Right lobe of liver (tissue), 6 donors: Measurements from ENCODE around the gene KCNQ1. TPM values are rescaled to one million over a fixed set of nuclear protein-coding genes. Genes with fewer than 3 reads are reported as not detected.

Source experiments
- ATAC-seq, 4 donors: fragments of 200-7000 bp; cut with Tn5 transposase; one replicate each; pipeline ENCODE4 v1.9.1; 2020; ENCODE audit warnings: mild to moderate bottlenecking in 4 of 4, moderate library complexity in 4 of 4
- DNase-seq, 3 donors: peaks; one replicate each; pipeline ENCODE4 v3.0.0-alpha.2; 2020
- H3K27ac ChIP-seq, 3 donors: fragments of 200-600 bp; one replicate each; pipeline ENCODE4 v1.8.0; 2022
- H3K27me3 ChIP-seq, 2 donors: fragments of 200-600 bp; one replicate each; pipeline ENCODE4 v1.8.0; 2022
- H3K36me3 ChIP-seq, 4 donors: fragments of 200-600 bp; sonication (generic) in 1 of 4; one replicate each; pipeline versions ENCODE4 v1.5.1 to v1.8.0; 2017 to 2022; ENCODE audit warnings: control low read depth in 1 of 4
- H3K4me1 ChIP-seq, 4 donors: fragments of 200-600 bp; sonication (generic) in 1 of 4; one replicate each; pipeline versions ENCODE4 v1.5.1 to v1.8.0; 2017 to 2022; ENCODE audit warnings: control low read depth in 1 of 4
- H3K4me3 ChIP-seq, 3 donors: fragments of 200-600 bp; one replicate each; pipeline ENCODE4 v1.8.0; 2022
- H3K9me3 ChIP-seq, 4 donors: fragments of 200-600 bp; sonication (generic) in 1 of 4; one replicate each; pipeline versions ENCODE4 v1.5.1 to v1.8.0; 2017 to 2022; ENCODE audit warnings: control low read depth in 1 of 4
- POLR2A ChIP-seq: fragments of 450-650 bp; IDR thresholded peaks from one replicate; pipeline ENCODE4 v1.6.1; 2017; ENCODE audit warnings: antibody characterized with exemption, mild to moderate bottlenecking
- WGBS: methylation state at CpG from one replicate; pipeline ENCODE4 v1.1.6; 2018; ENCODE audit warnings: low coverage, low lambda C conversion rate; ENCODE audit not compliant: insufficient coverage; ENCODE audit errors: missing lambda C conversion rate; 5-methylcytosine and 5-hydroxymethylcytosine counted together
- intact Hi-C, 2 donors: fragments of 100-400 bp; cut with DNase I; formaldehyde crosslinking; loops; one replicate each; pipeline versions ENCODE4 v1.11.2 to v1.14.1; 2022
- total RNA-seq, 6 experiments: library from RNA; depleted of rRNA in 2 of 6; stranded (reverse); fragments of >200 nt in 2 of 6; fragmentation: NEBNext Ultra II Directional in 3 of 6; extraction: Animal tissue kit (Norgen Biotek cat#: 25700) in 3 of 6; gene quantifications; one replicate each; pipeline versions ENCODE4 v1.1.0 to v1.2.4, GENCODE V29; 2016 to 2023
- TF ChIP-seq, protein P1 (sequence below), 4 donors: fragments of 200-600 bp in 3 of 4; fragments of 450-650 bp in 1 of 4; IDR thresholded peaks; one replicate each; pipeline versions ENCODE4 v1.5.1 to v1.8.0; 2016 to 2022; ENCODE audit warnings: antibody characterized with exemption in 4 of 4, mild to moderate bottlenecking in 2 of 4
- donor health status: DM: no; HTN: yes; CAD: no.
- donor health status: DM: no; HTN: no; CAD: no.
- donor health status: DM: no; HTN: no; CAD: no.
- donor health status: DM: no; HTN: yes; CAD: no.
- donor health status: DM: no; HTN: yes; CAD: no.

Gene KCNQ1
- total RNA-seq, 6 experiments from 2014 or later = 0.61 to 2.4 (median 1.8) TPM

DNA sequence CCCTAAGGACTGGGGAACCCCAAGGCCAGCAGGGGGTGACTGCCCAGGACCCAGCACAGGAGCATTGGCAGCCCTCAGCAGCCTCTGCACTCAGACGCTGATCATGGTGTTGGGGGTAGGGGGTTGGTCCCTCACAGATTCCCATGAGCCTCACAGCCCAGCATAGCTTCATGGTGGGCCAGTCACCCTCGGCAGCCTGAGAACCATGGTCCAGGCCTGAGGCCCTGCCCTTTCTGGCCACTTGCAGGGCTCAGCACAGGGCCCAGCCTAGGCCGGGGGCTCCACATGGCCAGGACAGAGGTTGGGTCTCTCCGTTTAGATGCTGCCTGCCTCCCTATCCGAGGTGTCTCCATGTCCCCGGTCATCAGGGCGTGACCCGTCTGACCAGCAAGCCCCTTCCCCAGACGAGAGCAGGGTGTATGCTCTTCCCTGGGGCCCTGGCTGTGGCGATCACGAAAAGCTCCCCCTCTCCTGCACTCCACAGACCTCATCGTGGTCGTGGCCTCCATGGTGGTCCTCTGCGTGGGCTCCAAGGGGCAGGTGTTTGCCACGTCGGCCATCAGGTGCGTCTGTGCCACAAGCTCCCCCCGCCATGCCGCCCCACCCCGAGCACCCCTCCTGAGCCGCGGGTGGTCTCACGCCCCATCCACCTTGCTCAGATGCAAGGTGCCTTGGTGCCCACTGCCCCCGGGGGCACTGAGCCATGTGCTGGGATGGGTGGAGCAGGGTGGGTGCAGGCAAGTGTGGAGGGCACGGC is 126.2 kb downstream of the KCNQ1 start:
- intact Hi-C loops = no loop called here
- no CpG with 5 or more reads among the region's 25 CpGs for WGBS
- Histone ChIP-seq H3K4me3 (no peak overlapping the region), H3K27ac (no peak overlapping the region), H3K27me3 (no peaks in the 10 kb centered on the region), H3K36me3 (no peaks in the 10 kb centered on the region), H3K4me1 (no peaks in the 10 kb centered on the region), H3K9me3 (no peaks in the 10 kb centered on the region)
- DNase-seq (peak in 2 of 3 donors; percentile 7 to 38), ATAC-seq (no peak)
- TF ChIP-seq, protein P1, sequence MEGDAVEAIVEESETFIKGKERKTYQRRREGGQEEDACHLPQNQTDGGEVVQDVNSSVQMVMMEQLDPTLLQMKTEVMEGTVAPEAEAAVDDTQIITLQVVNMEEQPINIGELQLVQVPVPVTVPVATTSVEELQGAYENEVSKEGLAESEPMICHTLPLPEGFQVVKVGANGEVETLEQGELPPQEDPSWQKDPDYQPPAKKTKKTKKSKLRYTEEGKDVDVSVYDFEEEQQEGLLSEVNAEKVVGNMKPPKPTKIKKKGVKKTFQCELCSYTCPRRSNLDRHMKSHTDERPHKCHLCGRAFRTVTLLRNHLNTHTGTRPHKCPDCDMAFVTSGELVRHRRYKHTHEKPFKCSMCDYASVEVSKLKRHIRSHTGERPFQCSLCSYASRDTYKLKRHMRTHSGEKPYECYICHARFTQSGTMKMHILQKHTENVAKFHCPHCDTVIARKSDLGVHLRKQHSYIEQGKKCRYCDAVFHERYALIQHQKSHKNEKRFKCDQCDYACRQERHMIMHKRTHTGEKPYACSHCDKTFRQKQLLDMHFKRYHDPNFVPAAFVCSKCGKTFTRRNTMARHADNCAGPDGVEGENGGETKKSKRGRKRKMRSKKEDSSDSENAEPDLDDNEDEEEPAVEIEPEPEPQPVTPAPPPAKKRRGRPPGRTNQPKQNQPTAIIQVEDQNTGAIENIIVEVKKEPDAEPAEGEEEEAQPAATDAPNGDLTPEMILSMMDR (IDR thresholded peaks at IDR 0.05) = no peak
- no peak for TF ChIP-seq POLR2A

DNA sequence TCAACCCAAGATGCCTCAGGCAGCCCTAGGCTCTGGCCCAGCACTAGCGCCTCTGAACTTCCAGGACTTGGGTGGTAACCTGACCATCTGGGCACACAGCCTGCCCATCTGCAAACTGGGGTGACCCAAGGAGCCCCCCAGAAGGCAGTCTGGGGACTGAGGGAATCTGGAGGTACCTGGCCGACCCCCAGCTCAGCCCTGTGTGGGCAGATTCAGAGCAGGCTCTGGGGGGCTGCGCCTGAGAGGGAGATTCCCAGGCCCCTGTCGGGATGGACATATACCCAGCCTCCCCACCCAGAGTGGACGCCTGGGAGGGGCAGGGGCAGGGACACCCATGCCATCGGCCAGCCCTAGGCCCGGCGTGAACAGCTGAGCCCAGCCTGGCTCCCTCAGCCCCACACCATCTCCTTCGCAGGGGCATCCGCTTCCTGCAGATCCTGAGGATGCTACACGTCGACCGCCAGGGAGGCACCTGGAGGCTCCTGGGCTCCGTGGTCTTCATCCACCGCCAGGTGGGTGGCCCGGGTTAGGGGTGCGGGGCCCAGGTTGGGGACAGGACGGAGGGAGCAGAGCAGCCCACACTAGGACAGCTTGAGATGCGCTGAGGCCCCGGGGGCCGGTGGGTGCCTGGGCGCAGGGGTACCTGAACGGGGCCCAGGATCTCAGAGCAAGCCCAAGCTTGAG is 126.9 kb downstream of the KCNQ1 start:
- DNase-seq (peak in 2 of 3 donors; percentile 11 to 38), ATAC-seq (no peak)
- Histone ChIP-seq H3K27me3 (no peaks in the 10 kb centered on the region), H3K36me3 (no peaks in the 10 kb centered on the region), H3K4me3 (no peak overlapping the region), H3K27ac (no peak overlapping the region), H3K9me3 (no peaks in the 10 kb centered on the region), H3K4me1 (no peaks in the 10 kb centered on the region)
- no CpG with 5 or more reads among the region's 23 CpGs for WGBS
- intact Hi-C loops = no loop called here
- TF ChIP-seq, protein P1 (IDR thresholded peaks at IDR 0.05) = no peak
- TF ChIP-seq POLR2A = no peak

GRCh38 chr11:2572491-2573239 is 127.9 kb downstream of the KCNQ1 start:
- H3K27ac ChIP-seq = no peak overlapping the region
- H3K36me3 ChIP-seq = no peaks in the 10 kb centered on the region
- no peaks in the 10 kb centered on the region for H3K9me3 ChIP-seq
- DNase-seq (peak in 2 of 3 donors; percentile 15 to 32), ATAC-seq (no peak)
- WGBS = no CpG with 5 or more reads among the region's 33 CpGs
- H3K4me1 ChIP-seq = no peaks in the 10 kb centered on the region
- intact Hi-C loops = no loop called here
- no peaks in the 10 kb centered on the region for H3K27me3 ChIP-seq
- H3K4me3 ChIP-seq = no peak overlapping the region
- TF ChIP-seq, protein P1 (IDR thresholded peaks at IDR 0.05) = no peak
- no peak for TF ChIP-seq POLR2A

- DNase-seq (peak in 2 of 3 donors; percentile 8 to 32), ATAC-seq (no peak)
- TF ChIP-seq POLR2A = no peak
- H3K36me3 ChIP-seq = no peaks in the 10 kb centered on the region
- 95% methylated on average over 8 of the region's 28 CpGs for WGBS
- no peak overlapping the region for H3K4me3 ChIP-seq
- intact Hi-C loops = no loop called here
- no peaks in the 10 kb centered on the region for H3K9me3 ChIP-seq
- no peaks in the 10 kb centered on the region for H3K4me1 ChIP-seq
- H3K27me3 ChIP-seq = no peaks in the 10 kb centered on the region
- no peak overlapping the region for H3K27ac ChIP-seq
Observed at GRCh38 chr11:2573240-2574042, 128.6 kb downstream of the KCNQ1 start.
